ENCODE data around the gene RHOF.
"Not testable (repeated sequence)": the region's sequence is repeated elsewhere in the genome, so short reads cannot be mapped to it uniquely, and the experiment has no call there.

The RHOF gene

DNA sequence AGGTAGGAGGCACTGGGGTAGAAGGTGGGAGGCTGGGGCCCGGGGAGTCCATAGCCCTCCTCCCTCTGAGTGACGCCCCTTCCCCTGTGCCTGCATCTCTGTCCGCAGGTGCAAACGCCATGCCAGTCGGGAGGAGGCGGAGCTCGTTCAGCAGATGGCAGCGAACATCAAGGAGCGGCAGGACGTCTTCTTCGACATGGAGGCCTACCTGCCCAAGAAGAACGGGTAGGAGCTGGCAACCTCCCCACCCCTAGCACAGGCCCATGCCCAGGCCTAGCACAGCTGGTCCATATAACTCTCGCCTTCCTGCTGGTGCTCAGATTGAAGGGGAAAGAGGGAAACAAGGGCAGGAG lies 45.3 kb downstream of the RHOF start:
- no peak for DNase-seq (ENCODE audit: low spot score)

DNA sequence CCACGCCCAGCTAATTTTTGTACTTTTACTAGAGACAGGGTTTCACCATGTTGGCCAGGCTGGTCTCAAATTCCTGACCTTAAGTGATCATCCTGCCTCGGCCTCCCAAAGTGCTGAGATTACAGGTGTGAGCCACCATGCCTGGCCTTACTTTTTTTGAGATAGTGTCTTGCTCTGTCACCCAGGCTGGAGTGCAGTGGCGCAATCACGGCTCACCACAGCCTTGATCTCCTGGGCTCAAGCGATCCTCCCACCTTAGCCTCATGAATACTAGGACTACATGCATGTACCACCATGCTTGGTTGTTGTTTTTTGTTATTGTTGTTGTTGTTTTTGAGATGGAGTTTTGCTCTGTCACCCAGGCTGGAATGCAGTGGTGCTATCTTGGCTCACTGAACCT lies 47.9 kb downstream of the RHOF start:
- DNase-seq (ENCODE audit: low spot score): not testable (repeated sequence)

DNA sequence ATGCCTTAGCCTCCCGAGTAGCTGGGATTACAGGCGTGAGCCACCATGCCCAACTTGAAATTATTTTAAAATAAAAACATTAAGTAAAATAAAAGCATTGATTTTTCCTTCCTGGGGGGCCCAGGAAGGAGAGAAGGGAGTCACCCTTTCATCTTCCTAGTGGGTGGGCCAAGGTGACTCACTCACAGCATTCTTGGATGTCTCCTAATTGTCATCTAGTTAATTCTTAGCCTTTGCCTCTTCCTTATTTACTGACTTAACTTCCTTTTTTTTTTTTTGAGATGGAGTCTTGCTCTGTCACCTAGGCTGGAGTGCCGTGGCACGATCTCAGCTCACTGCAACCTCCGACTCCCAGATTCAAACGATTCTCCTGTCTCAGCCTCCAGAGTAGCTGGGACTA lies 51.7 kb downstream of the RHOF start:
- no peak for DNase-seq (ENCODE audit: low spot score)

DNA sequence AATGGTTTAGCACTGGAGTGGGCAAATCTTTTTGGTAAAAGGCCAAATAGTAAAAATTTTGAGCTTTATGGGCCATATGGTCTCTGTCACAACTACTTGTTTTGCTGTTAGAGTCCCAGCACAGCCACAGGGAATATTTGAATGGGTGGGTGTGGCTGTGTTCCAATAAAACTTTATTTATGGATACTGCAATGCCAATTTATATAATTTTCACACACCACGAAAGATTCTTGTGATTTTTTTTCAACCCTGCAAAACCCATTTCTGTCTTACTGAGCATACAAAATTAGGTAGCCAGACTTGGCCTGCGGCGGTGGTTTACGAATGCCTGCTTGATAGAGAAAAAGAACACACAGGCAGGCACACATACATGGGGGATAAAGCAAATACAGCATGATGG lies 52.6 kb downstream of the RHOF start:
- no peak for DNase-seq (ENCODE audit: low spot score)

DNA sequence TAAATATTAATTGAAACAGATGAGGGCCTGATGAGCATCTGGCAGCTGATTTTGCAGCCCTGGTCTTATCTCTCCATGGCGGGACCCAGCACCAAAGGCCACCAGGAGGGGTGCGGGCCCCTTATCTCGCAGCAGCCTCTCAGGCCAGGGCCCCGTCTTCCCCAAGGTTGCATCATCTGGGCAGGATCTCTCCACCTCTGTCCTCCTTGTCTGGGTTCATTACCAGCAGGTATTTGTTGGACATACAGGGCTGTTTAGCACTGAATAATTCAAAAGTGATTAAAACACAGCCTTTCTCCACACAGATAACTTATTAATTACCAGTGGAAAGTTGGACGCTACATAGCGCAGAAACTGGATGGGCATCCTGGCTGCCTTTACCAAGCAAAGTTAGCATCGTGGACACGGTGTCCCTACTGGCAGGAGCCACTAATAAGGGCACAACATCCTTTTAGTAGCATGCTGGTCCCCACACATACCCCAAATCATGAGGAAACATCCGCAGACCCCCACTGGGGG lies 55.1 kb downstream of the RHOF start:
- no peak for DNase-seq (ENCODE audit: low spot score)

DNA sequence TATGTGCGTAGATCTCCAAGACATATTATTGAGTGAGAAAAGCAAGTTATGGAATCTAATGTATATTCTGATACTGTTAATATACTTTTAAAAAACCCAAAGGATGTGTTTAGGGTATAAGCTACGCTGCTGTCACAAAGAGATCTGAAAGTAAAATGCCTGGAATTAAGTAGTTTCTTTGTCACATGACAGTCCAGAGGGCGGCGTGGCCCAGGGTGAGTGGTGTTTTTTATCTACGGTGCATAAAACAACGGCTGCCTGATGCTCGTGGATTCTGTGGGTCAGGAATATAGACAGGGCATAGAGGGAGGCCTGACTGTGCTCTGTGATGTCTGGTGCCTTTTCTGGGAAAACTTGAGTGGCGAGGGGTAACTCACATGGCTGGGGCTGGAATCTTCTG lies 59.6 kb downstream of the RHOF start:
- DNase-seq (ENCODE audit: low spot score): no peak

DNA sequence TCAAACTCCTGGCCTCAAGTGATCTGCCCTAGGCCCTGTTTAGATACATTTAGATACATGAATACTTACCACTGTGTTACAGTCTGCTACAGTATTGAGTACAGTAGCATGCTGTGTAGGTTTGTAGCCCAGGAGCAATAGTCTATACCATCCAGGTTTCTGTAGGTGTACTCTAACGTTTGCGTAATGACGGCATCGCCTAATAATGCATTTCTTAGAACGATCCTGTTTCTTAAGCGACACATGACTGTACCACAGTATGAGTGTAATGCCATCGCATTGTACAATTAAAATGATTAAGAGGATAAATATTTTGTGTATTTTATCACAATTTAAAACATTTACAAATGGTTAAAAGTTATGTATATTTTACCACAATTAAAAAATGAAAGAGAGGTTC lies 62.0 kb downstream of the RHOF start:
- no peak for DNase-seq (ENCODE audit: low spot score)

DNA sequence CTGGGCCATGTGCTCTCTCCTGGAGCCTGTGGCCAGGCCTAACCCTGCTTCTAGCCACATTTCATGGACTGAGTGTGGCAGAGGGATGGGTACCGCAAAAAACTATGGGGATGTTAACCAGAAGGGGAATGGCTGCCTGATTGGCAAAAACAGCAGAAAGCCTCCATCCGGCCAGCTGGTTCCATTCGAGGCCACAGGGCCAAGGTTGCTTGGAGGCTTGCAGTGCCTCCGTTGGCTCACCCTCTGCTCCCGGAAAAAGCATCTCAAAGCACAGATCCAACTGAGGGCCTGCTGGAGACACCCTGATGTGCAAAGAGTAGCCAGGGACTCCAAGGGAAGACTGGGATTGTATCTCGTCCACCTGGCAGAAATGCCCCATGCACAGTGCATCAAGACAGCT lies 64.5 kb downstream of the RHOF start:
- DNase-seq (ENCODE audit: low spot score): no peak
